Upper lobe of left lung (tissue), 6 donors: ENCODE measurements around the gene UGGT2. TPM values are rescaled to one million over a fixed set of nuclear protein-coding genes. Genes with fewer than 3 reads are reported as not detected.
"Not testable (repeated sequence)": the region's sequence is repeated elsewhere in the genome, so short reads cannot be mapped to it uniquely, and the experiment has no call there.

ENCODE experiments used
- ATAC-seq, 2 donors: fragments of 200-7000 bp; cut with Tn5 transposase; one replicate each; pipeline ENCODE4 v1.9.1; 2022; ENCODE audit warnings: mild to moderate bottlenecking in 2 of 2, moderate library complexity in 2 of 2; ENCODE audit not compliant: low FRiP score in 2 of 2
- DNase-seq, 2 donors: peaks; one replicate each; pipeline ENCODE4 v3.0.0-alpha.2; 2019 to 2020
- H3K27ac ChIP-seq, 4 donors: fragments of 200-600 bp; sonication (generic); one replicate each; pipeline ENCODE4 v1.5.1; 2016 to 2019
- H3K27me3 ChIP-seq, 4 donors: fragments of 200-600 bp; sonication (generic); one replicate each; pipeline ENCODE4 v1.5.1; 2017 to 2019
- H3K36me3 ChIP-seq, 4 donors: fragments of 200-600 bp; sonication (generic); one replicate each; pipeline ENCODE4 v1.5.1; 2016 to 2019
- H3K4me1 ChIP-seq, 4 donors: fragments of 200-600 bp; sonication (generic); one replicate each; pipeline ENCODE4 v1.5.1; 2018 to 2019
- H3K4me3 ChIP-seq, 4 donors: fragments of 200-600 bp; sonication (generic); one replicate each; pipeline ENCODE4 v1.5.1; 2017 to 2019; ENCODE audit warnings: mild to moderate bottlenecking in 2 of 4, moderate library complexity in 1 of 4
- H3K9me3 ChIP-seq, 4 donors: fragments of 200-600 bp; sonication (generic); one replicate each; pipeline ENCODE4 v1.5.1; 2018 to 2019
- EP300 ChIP-seq, 4 donors: sonication (generic); formaldehyde crosslinking; IDR thresholded peaks; one replicate each; pipeline ENCODE4 v1.5.1; 2017; ENCODE audit warnings: antibody characterized with exemption in 4 of 4, control low read depth in 2 of 4
- POLR2A ChIP-seq, 4 donors: fragments of 450-650 bp; IDR thresholded peaks; one replicate each; pipeline ENCODE4 v1.5.1; 2016 to 2017; ENCODE audit warnings: antibody characterized with exemption in 4 of 4, mild to moderate bottlenecking in 2 of 4
- POLR2AphosphoS5 ChIP-seq, 2 donors: sonication (generic); formaldehyde crosslinking; IDR thresholded peaks; one replicate each; pipeline ENCODE4 v1.5.1; 2017; ENCODE audit warnings: antibody characterized with exemption in 2 of 2
- WGBS, 2 donors: methylation state at CpG; one replicate each; pipeline ENCODE4 v1.1.5; 2017 to 2018; 5-methylcytosine and 5-hydroxymethylcytosine counted together
- total RNA-seq, 6 donors: library from RNA; depleted of rRNA in 4 of 6; stranded (reverse); fragments of >200 nt in 4 of 6; gene quantifications; one replicate each; pipeline versions ENCODE4 v1.1.0 to v1.2.1, GENCODE V29; 2016 to 2021
- TF ChIP-seq, protein P1 (sequence below), 6 experiments: fragments of 450-650 bp in 4 of 6; fragments of 200-600 bp in 2 of 6; sonication (generic) in 2 of 6; IDR thresholded peaks; one replicate each; pipeline ENCODE4 v1.5.1; 2016 to 2019; ENCODE audit warnings: antibody characterized with exemption in 6 of 6
- donor health status: DM: no; HTN: no; CAD: no; lungs with moderate emphysema.
- donor health status: DM: no; HTN: yes; CAD: no; lungs with severe emphysema.

Gene UGGT2
- total RNA-seq, 6 donors from 2014 or later: 13.0 to 44.8 (median 18.5) TPM

DNA sequence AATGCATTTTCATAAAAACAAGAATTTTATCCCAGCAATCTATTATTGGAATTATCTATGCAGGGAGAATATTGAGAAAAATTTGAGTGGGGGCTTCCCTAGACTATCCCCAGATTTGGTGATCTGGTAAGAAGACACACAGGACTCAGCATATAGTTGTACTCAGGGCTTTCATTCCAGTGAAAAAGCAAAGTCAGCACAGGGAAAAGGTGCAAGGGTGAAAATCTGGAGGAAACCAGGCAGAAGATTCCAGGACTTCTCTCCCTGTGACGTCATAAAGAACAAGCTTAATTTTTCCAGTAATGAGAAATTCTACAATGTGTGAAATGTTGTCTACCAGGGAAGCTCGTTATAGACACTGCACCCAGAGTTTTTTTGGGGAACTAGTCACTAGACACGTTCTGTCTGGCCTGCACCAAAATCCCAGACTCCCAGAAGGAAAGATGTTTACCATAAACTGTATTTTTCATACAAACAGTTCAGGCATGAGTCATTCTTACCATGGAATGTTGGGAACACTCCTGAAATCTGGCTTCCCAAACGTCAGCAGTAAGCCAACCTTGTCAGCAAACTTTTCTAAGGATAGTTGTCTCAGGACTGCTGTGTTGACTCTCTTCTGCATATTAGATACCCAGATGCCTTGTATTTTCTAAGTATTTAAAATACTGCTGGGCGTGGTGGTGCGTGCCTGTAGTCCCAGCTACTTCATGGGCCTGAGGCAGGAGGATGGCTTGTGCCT is 268.9 kb downstream of the UGGT2 start:
- 83 to 84% methylated on average over 6 of the region's 6 CpGs for WGBS, 2 donors
- Histone ChIP-seq H3K27ac (no peak overlapping the region), H3K36me3 (peaks cover 4 to 55% (median 16%) of the 10 kb centered on the region in 4 donors), H3K9me3 (no peaks in the 10 kb centered on the region), H3K27me3 (no peaks in the 10 kb centered on the region), H3K4me1 (peaks cover 0 to 10% (median 5%) of the 10 kb centered on the region in 4 donors), H3K4me3 (no peak overlapping the region)
- no peak for TF ChIP-seq EP300 (IDR thresholded peaks at IDR 0.05)
- no peak for TF ChIP-seq POLR2A (IDR thresholded peaks at IDR 0.05)
- TF ChIP-seq POLR2AphosphoS5 (IDR thresholded peaks at IDR 0.05): no peak
- TF ChIP-seq, protein P1, sequence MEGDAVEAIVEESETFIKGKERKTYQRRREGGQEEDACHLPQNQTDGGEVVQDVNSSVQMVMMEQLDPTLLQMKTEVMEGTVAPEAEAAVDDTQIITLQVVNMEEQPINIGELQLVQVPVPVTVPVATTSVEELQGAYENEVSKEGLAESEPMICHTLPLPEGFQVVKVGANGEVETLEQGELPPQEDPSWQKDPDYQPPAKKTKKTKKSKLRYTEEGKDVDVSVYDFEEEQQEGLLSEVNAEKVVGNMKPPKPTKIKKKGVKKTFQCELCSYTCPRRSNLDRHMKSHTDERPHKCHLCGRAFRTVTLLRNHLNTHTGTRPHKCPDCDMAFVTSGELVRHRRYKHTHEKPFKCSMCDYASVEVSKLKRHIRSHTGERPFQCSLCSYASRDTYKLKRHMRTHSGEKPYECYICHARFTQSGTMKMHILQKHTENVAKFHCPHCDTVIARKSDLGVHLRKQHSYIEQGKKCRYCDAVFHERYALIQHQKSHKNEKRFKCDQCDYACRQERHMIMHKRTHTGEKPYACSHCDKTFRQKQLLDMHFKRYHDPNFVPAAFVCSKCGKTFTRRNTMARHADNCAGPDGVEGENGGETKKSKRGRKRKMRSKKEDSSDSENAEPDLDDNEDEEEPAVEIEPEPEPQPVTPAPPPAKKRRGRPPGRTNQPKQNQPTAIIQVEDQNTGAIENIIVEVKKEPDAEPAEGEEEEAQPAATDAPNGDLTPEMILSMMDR (IDR thresholded peaks at IDR 0.05): no peak
- peak in 1 of 2 donors; percentile 28 for ATAC-seq
- no peak for DNase-seq

DNA sequence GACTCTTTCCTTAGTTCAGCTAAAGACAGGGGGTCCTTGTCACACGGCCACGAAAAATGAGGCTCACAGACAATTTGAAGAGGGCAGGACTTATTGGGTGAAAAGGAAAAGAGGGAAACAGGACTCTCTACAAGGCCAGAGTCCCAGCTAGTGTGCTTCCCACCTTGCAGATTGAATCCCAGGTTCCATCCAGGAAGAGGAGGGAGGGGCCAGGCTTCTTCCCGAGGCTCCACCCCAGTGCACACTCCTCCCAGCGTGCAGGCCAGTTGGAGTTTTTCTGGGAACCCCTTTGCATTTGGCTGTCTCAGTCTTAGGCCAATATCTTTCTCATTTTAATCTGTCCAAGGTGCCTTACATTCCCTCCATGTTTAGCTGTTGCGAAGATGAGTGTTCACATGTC is 269.5 kb downstream of the UGGT2 start:
- TF ChIP-seq POLR2A (IDR thresholded peaks at IDR 0.05) (no peak), EP300 (IDR thresholded peaks at IDR 0.05) (no peak), POLR2AphosphoS5 (IDR thresholded peaks at IDR 0.05) (no peak)
- TF ChIP-seq, protein P1 (IDR thresholded peaks at IDR 0.05): no peak
- no peak for ATAC-seq
- Histone ChIP-seq H3K4me1 (peaks cover 0 to 10% (median 5%) of the 10 kb centered on the region in 4 donors), H3K9me3 (no peaks in the 10 kb centered on the region), H3K27ac (no peak overlapping the region), H3K36me3 (peaks cover 4 to 49% (median 14%) of the 10 kb centered on the region in 4 donors), H3K4me3 (no peak overlapping the region), H3K27me3 (no peaks in the 10 kb centered on the region)
- DNase-seq: no peak
- WGBS, 2 donors: 86 to 88% methylated on average over 5 of the region's 5 CpGs

DNA sequence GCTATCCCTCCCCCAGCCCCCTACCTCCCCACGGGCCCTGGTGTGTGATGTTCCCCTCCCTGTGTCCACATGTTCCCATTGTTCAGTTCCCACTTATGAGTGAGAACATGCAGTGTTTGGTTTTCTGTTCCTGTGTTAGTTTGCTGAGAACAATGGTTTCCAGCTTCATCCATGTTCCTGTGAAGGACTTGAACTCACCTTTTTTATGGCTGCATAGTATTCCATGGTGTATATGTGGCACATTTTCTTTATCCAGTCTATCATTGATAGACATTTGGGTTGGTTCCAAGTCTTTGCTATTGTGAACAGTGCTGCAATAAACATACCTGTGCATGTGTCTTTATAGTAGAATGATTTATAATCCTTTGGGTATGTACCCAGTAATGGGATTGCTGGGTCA is 271.3 kb downstream of the UGGT2 start:
- H3K27me3 ChIP-seq, H3K4me3 ChIP-seq, ATAC-seq, H3K9me3 ChIP-seq, H3K27ac ChIP-seq, DNase-seq: not testable (repeated sequence)
- WGBS, 2 donors: 100% methylated on average over 1 of the region's 1 CpG
- peaks cover under 1 to 39% (median 9%) of the 10 kb centered on the region in 4 donors for H3K36me3 ChIP-seq
- H3K4me1 ChIP-seq: peaks cover 0 to 10% (median 2%) of the 10 kb centered on the region in 4 donors

DNA sequence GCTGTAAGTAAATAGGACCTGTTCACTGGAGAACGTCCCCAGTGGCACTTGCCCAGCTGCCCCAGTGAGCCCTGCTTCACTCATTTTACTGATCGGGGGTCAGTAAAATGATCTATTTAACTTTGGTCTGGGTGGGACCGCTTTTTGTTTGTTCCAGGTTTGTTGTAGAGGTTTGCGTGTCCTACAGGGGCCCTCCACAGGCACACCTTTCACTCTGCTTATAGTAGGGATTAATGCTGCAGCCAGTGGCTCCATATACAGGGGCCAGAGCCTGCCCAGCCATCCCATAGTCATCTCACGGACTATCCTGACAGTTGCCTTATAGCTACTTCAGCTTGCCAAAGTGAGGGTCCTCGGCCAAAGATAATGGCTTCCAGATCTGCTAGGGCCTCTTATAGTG is 272.2 kb downstream of the UGGT2 start:
- no peak for DNase-seq
- Histone ChIP-seq H3K27ac (no peak overlapping the region), H3K4me1 (peaks cover 0 to 10% (median 2%) of the 10 kb centered on the region in 4 donors), H3K9me3 (no peaks in the 10 kb centered on the region), H3K4me3 (no peak overlapping the region), H3K27me3 (no peaks in the 10 kb centered on the region), H3K36me3 (peaks cover 0 to 31% (median 5%) of the 10 kb centered on the region in 4 donors)
- no peak for TF ChIP-seq EP300 (IDR thresholded peaks at IDR 0.05)
- TF ChIP-seq POLR2A (IDR thresholded peaks at IDR 0.05): no peak
- TF ChIP-seq, protein P1 (IDR thresholded peaks at IDR 0.05): no peak
- 97 to 100% methylated on average over 3 to 6 of the region's 6 CpGs for WGBS, 2 donors
- ATAC-seq: no peak

DNA sequence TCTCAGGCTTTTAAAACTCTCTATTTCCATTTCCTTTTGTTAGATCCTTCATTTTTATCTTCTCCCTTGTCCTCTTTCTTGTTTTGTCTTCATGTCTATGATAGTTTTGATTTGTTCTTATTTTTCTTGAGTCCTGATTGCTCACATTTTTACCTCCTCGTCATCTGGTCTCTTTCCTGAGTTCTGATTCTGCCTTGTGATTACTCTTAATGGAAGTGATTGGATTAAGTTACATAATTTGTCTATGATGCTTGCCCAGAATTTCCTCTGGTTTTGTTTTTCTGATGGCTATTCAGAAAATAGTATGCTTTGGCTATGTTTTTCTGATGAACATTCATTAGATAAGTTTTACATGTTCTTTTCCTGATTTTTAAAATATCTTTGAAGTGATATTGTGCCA is 273.7 kb downstream of the UGGT2 start:
- peaks cover 0 to 29% (median 5%) of the 10 kb centered on the region in 4 donors for H3K36me3 ChIP-seq
- H3K4me3 ChIP-seq: no peak overlapping the region
- no peaks in the 10 kb centered on the region for H3K27me3 ChIP-seq
- TF ChIP-seq POLR2A (IDR thresholded peaks at IDR 0.05) (no peak), EP300 (IDR thresholded peaks at IDR 0.05) (no peak), POLR2AphosphoS5 (IDR thresholded peaks at IDR 0.05) (no peak)
- TF ChIP-seq, protein P1 (IDR thresholded peaks at IDR 0.05): no peak
- H3K4me1 ChIP-seq: peaks cover 0 to 10% (median 1%) of the 10 kb centered on the region in 4 donors
- 77 to 89% methylated on average over 1 of the region's 1 CpG for WGBS, 2 donors
- H3K9me3 ChIP-seq: no peaks in the 10 kb centered on the region
- no peak for DNase-seq
- ATAC-seq: no peak
- H3K27ac ChIP-seq: no peak overlapping the region
